ENCODE measurements around the gene FANCC. TPM values are rescaled to one million over a fixed set of nuclear protein-coding genes. Genes with fewer than 3 reads are reported as not detected.

Gene FANCC
- total RNA-seq, 4 donors from 2014 or later: 2.2 to 9.3 (median 6.5) TPM

GRCh38 chr9:95080961-95081647 lies 236.4 kb downstream of the FANCC start:
- no peak overlapping the region for H3K4me3 ChIP-seq
- H3K36me3 ChIP-seq: peaks cover 12 to 91% (median 15%) of the 10 kb centered on the region in 3 donors
- no peaks in the 10 kb centered on the region for H3K27me3 ChIP-seq
- intact Hi-C loops (cut with DNase I): no loop called here
- WGBS, 2 donors: 56 to 81% methylated on average over 3 to 13 of the region's 20 CpGs
- H3K27ac ChIP-seq: peak overlapping the region; percentile 87 to 97 (median 89)
- peaks cover 50 to 100% (median 91%) of the 10 kb centered on the region in 3 donors for H3K4me1 ChIP-seq
- TF ChIP-seq, protein P1, sequence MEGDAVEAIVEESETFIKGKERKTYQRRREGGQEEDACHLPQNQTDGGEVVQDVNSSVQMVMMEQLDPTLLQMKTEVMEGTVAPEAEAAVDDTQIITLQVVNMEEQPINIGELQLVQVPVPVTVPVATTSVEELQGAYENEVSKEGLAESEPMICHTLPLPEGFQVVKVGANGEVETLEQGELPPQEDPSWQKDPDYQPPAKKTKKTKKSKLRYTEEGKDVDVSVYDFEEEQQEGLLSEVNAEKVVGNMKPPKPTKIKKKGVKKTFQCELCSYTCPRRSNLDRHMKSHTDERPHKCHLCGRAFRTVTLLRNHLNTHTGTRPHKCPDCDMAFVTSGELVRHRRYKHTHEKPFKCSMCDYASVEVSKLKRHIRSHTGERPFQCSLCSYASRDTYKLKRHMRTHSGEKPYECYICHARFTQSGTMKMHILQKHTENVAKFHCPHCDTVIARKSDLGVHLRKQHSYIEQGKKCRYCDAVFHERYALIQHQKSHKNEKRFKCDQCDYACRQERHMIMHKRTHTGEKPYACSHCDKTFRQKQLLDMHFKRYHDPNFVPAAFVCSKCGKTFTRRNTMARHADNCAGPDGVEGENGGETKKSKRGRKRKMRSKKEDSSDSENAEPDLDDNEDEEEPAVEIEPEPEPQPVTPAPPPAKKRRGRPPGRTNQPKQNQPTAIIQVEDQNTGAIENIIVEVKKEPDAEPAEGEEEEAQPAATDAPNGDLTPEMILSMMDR (IDR thresholded peaks at IDR 0.05): no peak
- no peak for TF ChIP-seq POLR2A (IDR thresholded peaks at IDR 0.05)
- DNase-seq: no peak
- H3K9me3 ChIP-seq: no peaks in the 10 kb centered on the region

- no peak for DNase-seq
- H3K9me3 ChIP-seq: no peaks in the 10 kb centered on the region
- no peaks in the 10 kb centered on the region for H3K27me3 ChIP-seq
- intact Hi-C loops (cut with DNase I): no loop called here
- no peak for TF ChIP-seq POLR2A (IDR thresholded peaks at IDR 0.05)
- TF ChIP-seq, protein P1 (IDR thresholded peaks at IDR 0.05): no peak
- 42 to 46% methylated on average over 9 to 10 of the region's 10 CpGs for WGBS, 2 donors
- H3K36me3 ChIP-seq: peaks cover 3 to 91% (median 12%) of the 10 kb centered on the region in 3 donors
- peaks cover 39 to 100% (median 90%) of the 10 kb centered on the region in 3 donors for H3K4me1 ChIP-seq
- H3K27ac ChIP-seq: peak overlapping the region; percentile 87 to 97 (median 89)
- peak overlapping the region in 1 of 4 donors; percentile 34 for H3K4me3 ChIP-seq
These were observed 238.0 kb downstream of the FANCC start for GRCh38 chr9:95079461-95079860.

GRCh38 chr9:95078939-95079338 lies 238.6 kb downstream of the FANCC start:
- 24 to 32% methylated on average over 5 to 6 of the region's 6 CpGs for WGBS, 2 donors
- intact Hi-C loops (cut with DNase I): no loop called here
- Histone ChIP-seq H3K4me3 (peak overlapping the region in 2 of 4 donors; percentile 1 to 34), H3K9me3 (no peaks in the 10 kb centered on the region), H3K27ac (peak overlapping the region; percentile 87 to 97 (median 89)), H3K36me3 (peaks cover 3 to 92% (median 12%) of the 10 kb centered on the region in 3 donors), H3K27me3 (no peaks in the 10 kb centered on the region), H3K4me1 (peaks cover 39 to 100% (median 95%) of the 10 kb centered on the region in 3 donors)
- DNase-seq: no peak
- TF ChIP-seq, protein P1 (IDR thresholded peaks at IDR 0.05): peak in 2 of 6 experiments; percentile 26 to 30
- TF ChIP-seq POLR2A (IDR thresholded peaks at IDR 0.05): no peak

- Histone ChIP-seq H3K27ac (peak overlapping the region; percentile 87 to 97 (median 89)), H3K4me3 (peak overlapping the region in 2 of 4 donors; percentile 1 to 34), H3K9me3 (no peaks in the 10 kb centered on the region), H3K27me3 (no peaks in the 10 kb centered on the region), H3K36me3 (peaks cover 3 to 92% (median 12%) of the 10 kb centered on the region in 3 donors), H3K4me1 (peaks cover 38 to 100% (median 98%) of the 10 kb centered on the region in 3 donors)
- DNase-seq: no peak
- 38 to 46% methylated on average over 10 to 12 of the region's 12 CpGs for WGBS, 2 donors
- no peak for TF ChIP-seq POLR2A (IDR thresholded peaks at IDR 0.05)
- TF ChIP-seq, protein P1 (IDR thresholded peaks at IDR 0.05): no peak
- intact Hi-C loops (cut with DNase I): no loop called here
These were observed 239.0 kb downstream of the FANCC start for GRCh38 chr9:95078511-95078910.

DNA sequence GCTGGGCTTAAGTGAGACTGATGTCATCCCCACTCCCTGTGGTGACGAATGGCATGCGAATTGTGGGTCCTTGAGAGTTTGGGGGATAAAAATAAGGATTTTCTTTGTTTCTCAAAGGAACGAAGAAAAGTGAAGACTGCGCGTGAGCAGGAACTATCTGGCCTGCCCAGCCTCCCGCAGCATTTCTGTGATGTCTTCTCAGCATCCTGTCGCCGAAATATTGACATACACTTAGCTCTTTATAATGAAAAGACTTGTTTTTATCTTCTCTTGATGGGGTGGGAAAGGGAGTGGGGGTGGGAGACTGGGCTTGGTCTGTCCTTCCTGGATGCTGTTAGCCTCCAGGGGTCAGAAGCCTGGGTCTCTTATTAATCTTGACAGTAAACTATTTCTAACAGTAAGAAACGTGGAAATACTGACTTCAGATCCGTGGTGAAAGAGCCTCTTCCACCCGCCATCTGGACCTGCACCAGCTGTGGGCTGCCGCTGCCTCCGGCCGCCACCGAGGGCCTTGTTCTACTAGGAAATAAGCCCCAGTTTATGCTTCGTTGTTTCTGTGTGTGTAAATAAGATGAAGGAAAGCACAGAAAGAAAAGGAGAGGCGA lies 239.6 kb downstream of the FANCC start:
- 21 to 60% methylated on average over 17 of the region's 17 CpGs for WGBS, 2 donors
- intact Hi-C loops (cut with DNase I): no loop called here
- TF ChIP-seq, protein P1 (IDR thresholded peaks at IDR 0.05): no peak
- Histone ChIP-seq H3K27ac (peak overlapping the region; percentile 87 to 97 (median 89)), H3K36me3 (peaks cover 3 to 92% (median 6%) of the 10 kb centered on the region in 3 donors), H3K4me3 (peak overlapping the region in 3 of 4 donors; percentile 0 to 34 (median 1)), H3K4me1 (peaks cover 38 to 100% (median 98%) of the 10 kb centered on the region in 3 donors), H3K27me3 (no peaks in the 10 kb centered on the region), H3K9me3 (no peaks in the 10 kb centered on the region)
- no peak for DNase-seq
